ENCODE measurements around the gene PLCL1. TPM values are rescaled to one million over a fixed set of nuclear protein-coding genes. Genes with fewer than 3 reads are reported as not detected.

The PLCL1 gene
- total and polyA plus RNA-seq, 2 donors (not counting 3 experiments of a cell fraction or from before 2014, with no cell fraction given) = 0.79 to 3.4 TPM

GRCh38 chr2:197998702-197999101 is 194.3 kb downstream of the PLCL1 start:
- Histone ChIP-seq H3K27me3 (ENCODE audit: control insufficient read depth in 2 of 2, insufficient read depth in 2 of 2, low read length in 2 of 2) (no peaks in the 10 kb centered on the region), H3K79me2 (ENCODE audit: control insufficient read depth, insufficient read depth, low read length) (no peaks in the 10 kb centered on the region), H3K4me1 (ENCODE audit: control insufficient read depth, extremely low read depth, insufficient read depth, low read length) (no peaks in the 10 kb centered on the region), H3K27ac (ENCODE audit: insufficient read depth, low read depth, low read length) (no peak overlapping the region), H3K4me3 (replicated peaks in 1 of 3; ENCODE audit: insufficient read depth in 1 of 3, low read depth in 1 of 3, low read length in 3 of 3) (no peak overlapping the region), H4K20me1 (replicated peaks; ENCODE audit: control insufficient read depth, extremely low read depth, insufficient read depth, low read length) (no peaks in the 10 kb centered on the region), H3K36me3 (ENCODE audit: control insufficient read depth in 2 of 2, extremely low read depth in 1 of 2, insufficient read depth in 2 of 2, low read length in 2 of 2) (no peaks in the 10 kb centered on the region), H3K9ac (replicated peaks; ENCODE audit: extremely low read depth, insufficient read depth, low read length) (no peak overlapping the region), H3K9me1 (replicated peaks; ENCODE audit: control insufficient read depth, extremely low read depth, insufficient read depth, low read length) (no peaks in the 10 kb centered on the region), H3K9me3 (replicated peaks; ENCODE audit: control insufficient read depth, insufficient read depth, low read length) (no peaks in the 10 kb centered on the region), H2AFZ (ENCODE audit: low read depth, low read length) (no peak overlapping the region), H3K4me2 (ENCODE audit: insufficient read depth, low read length) (no peak overlapping the region)
- dilution Hi-C loops (cut with MboI; ENCODE audit: extremely low pct_ligation_motif_present, low sequenced_read_pairs) (no loop called here), intact Hi-C loops (cut with micrococcal nuclease) (no loop called here)
- FAIRE-seq (no peak), DNase-seq (ENCODE audit: low read depth, low spot score) (no peak)
- TF ChIP-seq POLR2AphosphoS5 (IDR thresholded peaks at IDR 0.05; ENCODE audit: insufficient read depth, low read depth, low read length) (no peak), MAX (IDR thresholded peaks at IDR 0.05; ENCODE audit: insufficient read depth, insufficient read length) (no peak), MYC (IDR thresholded peaks at IDR 0.05; ENCODE audit: low read depth, low read length) (no peak), GATA2 (IDR thresholded peaks at IDR 0.05; ENCODE audit: insufficient read depth, insufficient read length, low read depth, low read length) (no peak), JUN (IDR thresholded peaks at IDR 0.05; ENCODE audit: borderline replicate concordance, insufficient read depth, insufficient read length, low read depth) (no peak), CTCF (IDR thresholded peaks at IDR 0.05; ENCODE audit: extremely low read depth in 1 of 2, insufficient read depth in 1 of 2, low read depth in 1 of 2, low read length in 2 of 2) (no peak)
- no TSS peak for BruUV-seq (replicated peaks)
- ChIA-PET POLR2A (no interaction called here), CTCF (no interaction called here)

- FAIRE-seq (no peak), DNase-seq (ENCODE audit: low read depth, low spot score) (no peak)
- Histone ChIP-seq H4K20me1 (replicated peaks; ENCODE audit: control insufficient read depth, extremely low read depth, insufficient read depth, low read length) (no peaks in the 10 kb centered on the region), H3K4me2 (ENCODE audit: insufficient read depth, low read length) (no peak overlapping the region), H3K4me1 (ENCODE audit: control insufficient read depth, extremely low read depth, insufficient read depth, low read length) (peaks cover 3% of the 10 kb centered on the region), H3K27me3 (ENCODE audit: control insufficient read depth in 2 of 2, insufficient read depth in 2 of 2, low read length in 2 of 2) (no peaks in the 10 kb centered on the region), H3K9me1 (replicated peaks; ENCODE audit: control insufficient read depth, extremely low read depth, insufficient read depth, low read length) (no peaks in the 10 kb centered on the region), H3K9ac (replicated peaks; ENCODE audit: extremely low read depth, insufficient read depth, low read length) (no peak overlapping the region), H3K79me2 (ENCODE audit: control insufficient read depth, insufficient read depth, low read length) (no peaks in the 10 kb centered on the region), H3K9me3 (replicated peaks; ENCODE audit: control insufficient read depth, insufficient read depth, low read length) (no peaks in the 10 kb centered on the region), H2AFZ (ENCODE audit: low read depth, low read length) (no peak overlapping the region), H3K27ac (ENCODE audit: insufficient read depth, low read depth, low read length) (no peak overlapping the region), H3K36me3 (ENCODE audit: control insufficient read depth in 2 of 2, extremely low read depth in 1 of 2, insufficient read depth in 2 of 2, low read length in 2 of 2) (no peaks in the 10 kb centered on the region), H3K4me3 (replicated peaks in 1 of 3; ENCODE audit: insufficient read depth in 1 of 3, low read depth in 1 of 3, low read length in 3 of 3) (no peak overlapping the region)
- TF ChIP-seq POLR2AphosphoS5 (IDR thresholded peaks at IDR 0.05; ENCODE audit: insufficient read depth, low read depth, low read length) (no peak), MAX (IDR thresholded peaks at IDR 0.05; ENCODE audit: insufficient read depth, insufficient read length) (no peak)
- intact Hi-C loops (cut with micrococcal nuclease) = no loop called here
- CTCF ChIA-PET = no interaction called here
- dilution Hi-C loops (cut with MboI; ENCODE audit: extremely low pct_ligation_motif_present, low sequenced_read_pairs) = no loop called here
- POLR2A ChIA-PET = no interaction called here
- BruUV-seq (replicated peaks) = no TSS peak
Measured at GRCh38 chr2:198000417-198000816, 196.0 kb downstream of the PLCL1 start.
